Liver (tissue), 9 donors: ENCODE measurements around the gene C9orf50. TPM values are rescaled to one million over a fixed set of nuclear protein-coding genes. Genes with fewer than 3 reads are reported as not detected.
A peak's percentile ranks its signal among the peaks of the same experiment; 100 is the strongest.

Source experiments
- DNase-seq: peaks from one replicate; pipeline ENCODE4 v3.0.0-alpha.2; 2017; ENCODE audit warnings: low spot score
- H3K27ac ChIP-seq, 2 donors: one replicate each; pipeline ENCODE4 v1.7.0; 2013; ENCODE audit warnings: inconsistent platforms in 2 of 2, low read length in 2 of 2, control low read depth in 1 of 2, low read depth in 1 of 2, mild to moderate bottlenecking in 1 of 2
- H3K27me3 ChIP-seq, 4 donors: one replicate each; pipeline versions ENCODE4 v1.6.1 to v1.7.0; 2013; ENCODE audit warnings: low read length in 3 of 4, inconsistent platforms in 1 of 4, mild to moderate bottlenecking in 1 of 4, moderate library complexity in 1 of 4; ENCODE audit not compliant: control insufficient read depth in 4 of 4, insufficient read depth in 4 of 4
- H3K36me3 ChIP-seq, 4 donors: one replicate each; pipeline versions ENCODE4 v1.6.1 to v1.7.0; 2013; ENCODE audit warnings: low read length in 3 of 4, mild to moderate bottlenecking in 3 of 4, low read depth in 1 of 4, moderate library complexity in 1 of 4; ENCODE audit not compliant: control insufficient read depth in 4 of 4, insufficient read depth in 3 of 4
- H3K4me1 ChIP-seq, 4 donors: one replicate each; pipeline versions ENCODE4 v1.6.1 to v1.7.0; 2013; ENCODE audit warnings: low read length in 3 of 4, mild to moderate bottlenecking in 3 of 4, moderate library complexity in 1 of 4; ENCODE audit not compliant: control insufficient read depth in 4 of 4, insufficient read depth in 4 of 4
- H3K4me3 ChIP-seq, 3 donors: one replicate each; pipeline versions ENCODE4 v1.6.1 to v1.7.0; 2013; ENCODE audit warnings: low read length in 3 of 3, control low read depth in 1 of 3, low read depth in 1 of 3, mild to moderate bottlenecking in 1 of 3
- H3K9ac ChIP-seq, 2 donors: one replicate each; pipeline ENCODE4 v1.7.0; 2013; ENCODE audit warnings: low read length in 2 of 2, mild to moderate bottlenecking in 2 of 2, moderate library complexity in 2 of 2, control low read depth in 1 of 2, low read depth in 1 of 2
- H3K9me3 ChIP-seq, 4 donors: one replicate each; pipeline versions ENCODE4 v1.6.1 to v1.7.0; 2013; ENCODE audit warnings: low read length in 3 of 4; ENCODE audit not compliant: control insufficient read depth in 4 of 4
- ATF3 ChIP-seq: IDR thresholded peaks from 2 replicates; pipeline ENCODE4 v1.6.1; 2016; ENCODE audit warnings: antibody characterized with exemption
- EGR1 ChIP-seq, 2 donors: IDR thresholded peaks; 2 replicates each; pipeline ENCODE4 v1.6.1; 2016 to 2018; ENCODE audit warnings: antibody characterized with exemption in 2 of 2, low read depth in 2 of 2
- FOXA1 ChIP-seq: IDR thresholded peaks from 2 replicates; pipeline ENCODE4 v1.6.1; 2016; ENCODE audit warnings: antibody characterized with exemption
- FOXA2 ChIP-seq: IDR thresholded peaks from 2 replicates; pipeline ENCODE4 v1.6.1; 2016; ENCODE audit warnings: antibody characterized with exemption
- GABPA ChIP-seq, 2 donors: IDR thresholded peaks in 1 of 2; conservative IDR thresholded peaks in 1 of 2; 2 replicates each; pipeline ENCODE4 v1.6.1; 2016; ENCODE audit warnings: antibody characterized with exemption in 2 of 2, mild to moderate bottlenecking in 1 of 2, moderate library complexity in 1 of 2
- HNF4A ChIP-seq, 2 donors: conservative IDR thresholded peaks; 2 replicates each; pipeline ENCODE4 v1.6.1; 2016; ENCODE audit warnings: antibody characterized with exemption in 2 of 2, mild to moderate bottlenecking in 2 of 2
- JUND ChIP-seq, 2 donors: IDR thresholded peaks; 2 replicates each; pipeline ENCODE4 v1.6.1; 2016; ENCODE audit warnings: antibody characterized with exemption in 2 of 2
- MAX ChIP-seq: IDR thresholded peaks from 2 replicates; pipeline ENCODE4 v1.6.1; 2016; ENCODE audit warnings: antibody characterized with exemption
- NR2F2 ChIP-seq: IDR thresholded peaks from 2 replicates; pipeline ENCODE4 v1.6.1; 2016; ENCODE audit warnings: antibody characterized with exemption
- RAD21 ChIP-seq, 2 donors: IDR thresholded peaks; 2 replicates each; pipeline ENCODE4 v1.6.1; 2016; ENCODE audit warnings: antibody characterized with exemption in 2 of 2, mild to moderate bottlenecking in 2 of 2
- RXRA ChIP-seq, 2 donors: IDR thresholded peaks; 2 replicates each; pipeline ENCODE4 v1.6.1; 2017 to 2018; ENCODE audit warnings: antibody characterized with exemption in 2 of 2, mild to moderate bottlenecking in 1 of 2
- SP1 ChIP-seq: IDR thresholded peaks from 2 replicates; pipeline ENCODE4 v1.6.1; 2018; ENCODE audit warnings: antibody characterized with exemption, mild to moderate bottlenecking
- TAF1 ChIP-seq: conservative IDR thresholded peaks from 2 replicates; pipeline ENCODE4 v1.6.1; 2016; ENCODE audit warnings: antibody characterized with exemption, mild to moderate bottlenecking
- YY1 ChIP-seq: IDR thresholded peaks from 2 replicates; pipeline ENCODE4 v1.6.1; 2016; ENCODE audit warnings: antibody characterized with exemption, mild to moderate bottlenecking
- WGBS: extraction: QIAGEN DNeasy Blood & Tissue Kit; methylation state at CpG from one replicate; pipeline ENCODE4 v1.1.7; 2013; 5-methylcytosine and 5-hydroxymethylcytosine counted together
- polyA plus RNA-seq, 2 donors: library from polyadenylated mRNA; stranded (reverse) in 1 of 2; unstranded in 1 of 2; fragments of 200-250 nt in 1 of 2; fragments of >200 nt in 1 of 2; fragmentation: Nextera tagmentation in 1 of 2; extraction: Ambion mirVana in 1 of 2; gene quantifications; one replicate each; pipeline versions ENCODE4 v1.2.1 to v1.2.3, GENCODE V29; 2013 to 2015
- total RNA-seq, 2 donors: library from RNA; depleted of rRNA; stranded (reverse); fragments of >200 nt; gene quantifications; one replicate each; pipeline ENCODE4 v1.2.3, GENCODE V29; 2014
- TF ChIP-seq, protein P1 (sequence below): IDR thresholded peaks from 2 replicates; pipeline ENCODE4 v1.6.1; 2016; ENCODE audit warnings: antibody characterized with exemption
- TF ChIP-seq, protein P2 (sequence below): fragments of 150-350 bp; IDR thresholded peaks from 2 replicates; pipeline ENCODE4 v1.5.1; 2017; ENCODE audit warnings: improper control_type of control experiment, low read depth, low read length; ENCODE audit not compliant: missing input control
- TF ChIP-seq, protein P3 (sequence below): IDR thresholded peaks from 2 replicates; pipeline ENCODE4 v1.6.1; 2016; ENCODE audit warnings: antibody characterized with exemption, mild to moderate bottlenecking
- donor health status: healthy.
- donor health status: healthy.
- donor health status: healthy.
- donor health status: healthy.
- donor health status: healthy.

The C9orf50 gene
- total and polyA plus RNA-seq, 4 donors: 0.23 TPM; not detected in 3

- no peak for DNase-seq
- Histone ChIP-seq H3K4me3 (no peak overlapping the region), H3K9me3 (no peaks in the 10 kb centered on the region), H3K27ac (no peak overlapping the region), H3K36me3 (peaks cover 0 to 6% (median 0%) of the 10 kb centered on the region in 4 donors), H3K9ac (no peak overlapping the region), H3K4me1 (peaks cover 4 to 27% (median 21%) of the 10 kb centered on the region in 4 donors), H3K27me3 (no peaks in the 10 kb centered on the region)
- TF ChIP-seq TAF1: no peak
- no peak for TF ChIP-seq MAX
- no peak for TF ChIP-seq FOXA1
- no peak for TF ChIP-seq SP1
- TF ChIP-seq ATF3: no peak
- TF ChIP-seq, protein P1, sequence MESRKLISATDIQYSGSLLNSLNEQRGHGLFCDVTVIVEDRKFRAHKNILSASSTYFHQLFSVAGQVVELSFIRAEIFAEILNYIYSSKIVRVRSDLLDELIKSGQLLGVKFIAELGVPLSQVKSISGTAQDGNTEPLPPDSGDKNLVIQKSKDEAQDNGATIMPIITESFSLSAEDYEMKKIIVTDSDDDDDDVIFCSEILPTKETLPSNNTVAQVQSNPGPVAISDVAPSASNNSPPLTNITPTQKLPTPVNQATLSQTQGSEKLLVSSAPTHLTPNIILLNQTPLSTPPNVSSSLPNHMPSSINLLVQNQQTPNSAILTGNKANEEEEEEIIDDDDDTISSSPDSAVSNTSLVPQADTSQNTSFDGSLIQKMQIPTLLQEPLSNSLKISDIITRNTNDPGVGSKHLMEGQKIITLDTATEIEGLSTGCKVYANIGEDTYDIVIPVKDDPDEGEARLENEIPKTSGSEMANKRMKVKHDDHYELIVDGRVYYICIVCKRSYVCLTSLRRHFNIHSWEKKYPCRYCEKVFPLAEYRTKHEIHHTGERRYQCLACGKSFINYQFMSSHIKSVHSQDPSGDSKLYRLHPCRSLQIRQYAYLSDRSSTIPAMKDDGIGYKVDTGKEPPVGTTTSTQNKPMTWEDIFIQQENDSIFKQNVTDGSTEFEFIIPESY: no peak
- no peak for TF ChIP-seq NR2F2
- TF ChIP-seq HNF4A (conservative IDR thresholded peaks at IDR 0.05): no peak
- TF ChIP-seq RAD21 (IDR thresholded peaks at IDR 0.05): no peak
- TF ChIP-seq FOXA2: no peak
- no peak for TF ChIP-seq GABPA (IDR thresholded peaks at IDR 0.05 in 1 of 2, conservative IDR thresholded peaks at IDR 0.05 in 1 of 2)
- TF ChIP-seq, protein P2, sequence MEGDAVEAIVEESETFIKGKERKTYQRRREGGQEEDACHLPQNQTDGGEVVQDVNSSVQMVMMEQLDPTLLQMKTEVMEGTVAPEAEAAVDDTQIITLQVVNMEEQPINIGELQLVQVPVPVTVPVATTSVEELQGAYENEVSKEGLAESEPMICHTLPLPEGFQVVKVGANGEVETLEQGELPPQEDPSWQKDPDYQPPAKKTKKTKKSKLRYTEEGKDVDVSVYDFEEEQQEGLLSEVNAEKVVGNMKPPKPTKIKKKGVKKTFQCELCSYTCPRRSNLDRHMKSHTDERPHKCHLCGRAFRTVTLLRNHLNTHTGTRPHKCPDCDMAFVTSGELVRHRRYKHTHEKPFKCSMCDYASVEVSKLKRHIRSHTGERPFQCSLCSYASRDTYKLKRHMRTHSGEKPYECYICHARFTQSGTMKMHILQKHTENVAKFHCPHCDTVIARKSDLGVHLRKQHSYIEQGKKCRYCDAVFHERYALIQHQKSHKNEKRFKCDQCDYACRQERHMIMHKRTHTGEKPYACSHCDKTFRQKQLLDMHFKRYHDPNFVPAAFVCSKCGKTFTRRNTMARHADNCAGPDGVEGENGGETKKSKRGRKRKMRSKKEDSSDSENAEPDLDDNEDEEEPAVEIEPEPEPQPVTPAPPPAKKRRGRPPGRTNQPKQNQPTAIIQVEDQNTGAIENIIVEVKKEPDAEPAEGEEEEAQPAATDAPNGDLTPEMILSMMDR: no peak
- no peak for TF ChIP-seq EGR1 (IDR thresholded peaks at IDR 0.05; ENCODE audit: low read depth in 2 of 2)
- TF ChIP-seq RXRA (IDR thresholded peaks at IDR 0.05): no peak
- 92% methylated on average over 10 of the region's 10 CpGs for WGBS
Measured at GRCh38 chr9:129643706-129644105, 22.8 kb upstream of the C9orf50 start.

- Histone ChIP-seq H3K9ac (peak within 1 kb of the TSS; percentile 50 to 60), H3K4me1 (peaks cover 4 to 27% (median 21%) of the 10 kb centered on the region in 4 donors), H3K27me3 (no peaks in the 10 kb centered on the region), H3K27ac (peak within 1 kb of the TSS; percentile 80 to 86), H3K36me3 (peaks cover 0 to 23% (median 7%) of the 10 kb centered on the region in 4 donors), H3K9me3 (no peaks in the 10 kb centered on the region), H3K4me3 (peak within 1 kb of the TSS; percentile 62 to 83 (median 82))
- DNase-seq: peak; percentile 100
- under 1% methylated on average over 93 of the region's 93 CpGs for whole genome bisulfite sequencing
- TF ChIP-seq HNF4A (conservative IDR thresholded peaks at IDR 0.05): peak in 1 of 2 donors; percentile 42
- TF ChIP-seq TAF1: no peak
- TF ChIP-seq FOXA2: no peak
- no peak for TF ChIP-seq ATF3
- peak; percentile 83 to 95 for TF ChIP-seq GABPA (IDR thresholded peaks at IDR 0.05 in 1 of 2, conservative IDR thresholded peaks at IDR 0.05 in 1 of 2)
- no peak for TF ChIP-seq YY1
- no peak for TF ChIP-seq MAX
- peak; percentile 74 for TF ChIP-seq SP1
- TF ChIP-seq, protein P3, sequence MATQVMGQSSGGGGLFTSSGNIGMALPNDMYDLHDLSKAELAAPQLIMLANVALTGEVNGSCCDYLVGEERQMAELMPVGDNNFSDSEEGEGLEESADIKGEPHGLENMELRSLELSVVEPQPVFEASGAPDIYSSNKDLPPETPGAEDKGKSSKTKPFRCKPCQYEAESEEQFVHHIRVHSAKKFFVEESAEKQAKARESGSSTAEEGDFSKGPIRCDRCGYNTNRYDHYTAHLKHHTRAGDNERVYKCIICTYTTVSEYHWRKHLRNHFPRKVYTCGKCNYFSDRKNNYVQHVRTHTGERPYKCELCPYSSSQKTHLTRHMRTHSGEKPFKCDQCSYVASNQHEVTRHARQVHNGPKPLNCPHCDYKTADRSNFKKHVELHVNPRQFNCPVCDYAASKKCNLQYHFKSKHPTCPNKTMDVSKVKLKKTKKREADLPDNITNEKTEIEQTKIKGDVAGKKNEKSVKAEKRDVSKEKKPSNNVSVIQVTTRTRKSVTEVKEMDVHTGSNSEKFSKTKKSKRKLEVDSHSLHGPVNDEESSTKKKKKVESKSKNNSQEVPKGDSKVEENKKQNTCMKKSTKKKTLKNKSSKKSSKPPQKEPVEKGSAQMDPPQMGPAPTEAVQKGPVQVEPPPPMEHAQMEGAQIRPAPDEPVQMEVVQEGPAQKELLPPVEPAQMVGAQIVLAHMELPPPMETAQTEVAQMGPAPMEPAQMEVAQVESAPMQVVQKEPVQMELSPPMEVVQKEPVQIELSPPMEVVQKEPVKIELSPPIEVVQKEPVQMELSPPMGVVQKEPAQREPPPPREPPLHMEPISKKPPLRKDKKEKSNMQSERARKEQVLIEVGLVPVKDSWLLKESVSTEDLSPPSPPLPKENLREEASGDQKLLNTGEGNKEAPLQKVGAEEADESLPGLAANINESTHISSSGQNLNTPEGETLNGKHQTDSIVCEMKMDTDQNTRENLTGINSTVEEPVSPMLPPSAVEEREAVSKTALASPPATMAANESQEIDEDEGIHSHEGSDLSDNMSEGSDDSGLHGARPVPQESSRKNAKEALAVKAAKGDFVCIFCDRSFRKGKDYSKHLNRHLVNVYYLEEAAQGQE: peak; percentile 86
- peak in 1 of 2 donors; percentile 17 for TF ChIP-seq JUND (IDR thresholded peaks at IDR 0.05)
- TF ChIP-seq, protein P1: no peak
- TF ChIP-seq EGR1 (IDR thresholded peaks at IDR 0.05; ENCODE audit: low read depth in 2 of 2): no peak
- peak; percentile 34 to 57 for TF ChIP-seq RXRA (IDR thresholded peaks at IDR 0.05)
Measured at GRCh38 chr9:129641750-129642585, 21.1 kb upstream of the C9orf50 start, which contains the start of gene ASB6. ASB6 (minus strand) TSS chr9:129642151; CDS start chr9:129641999, 152 bp downstream.
